GM12874 (cell line): ENCODE results near the gene HMX2.

Experiments used
- TF ChIP-seq, protein P1 (sequence below): IDR thresholded peaks from 2 replicates; pipeline ENCODE4 v1.5.1; 2011; ENCODE audit warnings: low read depth, mild to moderate bottlenecking, control low read depth, low read length, moderate library complexity; ENCODE audit not compliant: insufficient read depth

Gene HMX2

DNA sequence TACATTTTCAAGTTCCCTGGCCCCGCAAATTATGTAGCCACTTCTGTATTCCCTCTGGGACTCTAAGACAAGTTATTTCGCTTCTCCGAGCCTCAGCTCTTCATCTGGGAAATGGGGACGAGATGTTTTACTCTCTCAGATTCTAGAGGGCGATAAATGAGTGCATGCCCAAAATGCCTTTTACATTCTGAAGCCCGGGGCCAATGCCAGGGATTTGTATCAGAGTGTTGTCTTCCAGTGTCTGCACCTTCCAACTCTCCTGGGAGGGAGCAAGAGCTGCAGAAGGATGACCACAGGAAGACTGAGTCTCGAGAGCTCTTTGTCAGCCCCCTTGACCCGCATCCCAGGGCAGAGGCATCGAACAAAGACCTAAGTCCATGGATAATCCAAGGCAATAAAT lies 46.1 kb downstream of the HMX2 start:
- TF ChIP-seq, protein P1, sequence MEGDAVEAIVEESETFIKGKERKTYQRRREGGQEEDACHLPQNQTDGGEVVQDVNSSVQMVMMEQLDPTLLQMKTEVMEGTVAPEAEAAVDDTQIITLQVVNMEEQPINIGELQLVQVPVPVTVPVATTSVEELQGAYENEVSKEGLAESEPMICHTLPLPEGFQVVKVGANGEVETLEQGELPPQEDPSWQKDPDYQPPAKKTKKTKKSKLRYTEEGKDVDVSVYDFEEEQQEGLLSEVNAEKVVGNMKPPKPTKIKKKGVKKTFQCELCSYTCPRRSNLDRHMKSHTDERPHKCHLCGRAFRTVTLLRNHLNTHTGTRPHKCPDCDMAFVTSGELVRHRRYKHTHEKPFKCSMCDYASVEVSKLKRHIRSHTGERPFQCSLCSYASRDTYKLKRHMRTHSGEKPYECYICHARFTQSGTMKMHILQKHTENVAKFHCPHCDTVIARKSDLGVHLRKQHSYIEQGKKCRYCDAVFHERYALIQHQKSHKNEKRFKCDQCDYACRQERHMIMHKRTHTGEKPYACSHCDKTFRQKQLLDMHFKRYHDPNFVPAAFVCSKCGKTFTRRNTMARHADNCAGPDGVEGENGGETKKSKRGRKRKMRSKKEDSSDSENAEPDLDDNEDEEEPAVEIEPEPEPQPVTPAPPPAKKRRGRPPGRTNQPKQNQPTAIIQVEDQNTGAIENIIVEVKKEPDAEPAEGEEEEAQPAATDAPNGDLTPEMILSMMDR, result no peak
